RPMI7951 (cell line): ENCODE results near the gene HSBP1L1. TPM values are rescaled to one million over a fixed set of nuclear protein-coding genes. Genes with fewer than 3 reads are reported as not detected.
"Not testable (repeated sequence)": the region's sequence is repeated elsewhere in the genome, so short reads cannot be mapped to it uniquely, and the experiment has no call there.

Experiments used
- DNase-seq: peaks from one replicate; pipeline ENCODE4 v3.0.0-alpha.2; 2012; ENCODE audit warnings: low read depth
- total RNA-seq: library from RNA; depleted of rRNA; stranded (reverse); fragments of >200 nt; shearing (Covaris generic); gene quantifications from 2 replicates; pipeline ENCODE4 v1.2.3, GENCODE V29; 2014; rRNA removed

HSBP1L1 gene
- total RNA-seq, 1 experiment from 2014 or later: 1.6 TPM

DNA sequence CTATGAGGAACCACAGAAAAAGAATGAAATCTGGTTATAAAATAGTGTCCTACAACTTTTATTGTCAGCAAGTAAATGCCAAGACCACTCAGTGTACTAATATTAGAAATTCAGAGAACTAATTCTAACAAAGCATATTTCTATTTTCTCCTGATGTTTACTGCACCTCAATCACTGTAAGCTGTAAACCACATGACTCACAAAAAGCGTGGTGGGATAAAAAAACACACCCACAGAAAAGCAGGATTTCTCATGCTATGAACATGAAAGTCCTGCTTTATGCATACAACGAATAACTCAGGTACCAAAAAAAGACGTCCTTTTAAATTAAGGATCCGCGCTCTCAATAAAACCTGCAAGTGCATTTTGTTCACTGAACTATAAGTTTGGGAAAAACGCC lies 23.1 kb downstream of the HSBP1L1 start:
- DNase-seq: peak; percentile 20

DNA sequence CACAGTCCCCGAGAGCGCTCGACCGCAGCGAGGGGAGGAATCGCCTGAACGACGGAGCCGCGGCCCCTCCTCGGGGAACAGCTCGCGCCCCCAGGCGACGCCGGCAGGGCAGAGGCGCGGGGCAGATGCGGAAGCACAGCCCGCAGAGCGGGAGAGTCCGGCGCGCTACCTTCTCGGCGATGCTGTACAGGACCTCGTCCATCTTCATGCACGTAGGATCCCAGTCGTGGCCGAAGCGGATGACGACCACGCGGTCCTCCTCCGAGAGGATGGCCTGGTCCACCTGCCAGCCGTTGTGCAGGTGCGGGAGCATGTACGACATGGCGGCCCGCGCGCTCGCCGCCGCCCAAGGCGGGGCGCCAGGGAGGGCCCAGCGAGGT lies 23.6 kb downstream of the HSBP1L1 start:
- DNase-seq: peak; percentile 33

- DNase-seq: peak; percentile 81
Measured at GRCh38 chr18:79988451-79989194, 24.2 kb downstream of the HSBP1L1 start, which contains the start of gene TXNL4A. Gene TXNL4A (minus strand): TSS chr18:79988563. CDS start chr18:79988392, 171 bp downstream.

DNA sequence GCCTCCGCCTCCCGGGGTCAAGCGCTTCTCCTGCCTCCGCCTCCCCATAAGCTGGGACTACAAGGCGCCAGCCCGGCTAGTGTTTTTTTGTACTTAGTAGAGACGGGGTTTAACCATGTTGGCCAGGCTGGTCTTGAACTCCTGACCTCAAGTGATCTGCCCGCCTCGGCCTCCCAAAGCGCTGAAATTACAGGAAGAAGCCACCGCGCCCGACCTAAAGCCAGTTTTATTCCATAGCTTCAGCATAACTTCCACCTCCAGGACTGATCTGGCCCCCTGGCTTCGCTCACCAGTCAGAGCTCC lies 24.7 kb downstream of the HSBP1L1 start:
- no peak for DNase-seq

DNA sequence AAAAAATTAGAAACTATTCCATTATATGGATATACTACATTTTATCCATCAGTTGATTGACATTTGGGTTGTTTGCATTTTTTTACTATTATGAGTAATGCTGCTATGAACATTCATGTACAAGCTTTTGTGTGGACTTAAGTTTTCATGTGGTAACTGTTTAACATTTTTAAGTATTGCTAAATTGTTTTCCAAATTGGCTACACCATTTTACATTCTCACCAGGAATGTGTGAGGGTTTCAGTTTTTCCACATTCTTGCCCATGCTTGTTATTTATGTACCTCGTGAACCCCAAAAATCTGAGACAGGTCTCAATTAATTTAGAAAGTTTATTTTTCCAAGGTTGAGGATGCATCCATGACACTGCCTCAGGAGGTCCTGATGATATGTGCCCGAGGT lies 27.1 kb downstream of the HSBP1L1 start:
- DNase-seq: no peak

DNA sequence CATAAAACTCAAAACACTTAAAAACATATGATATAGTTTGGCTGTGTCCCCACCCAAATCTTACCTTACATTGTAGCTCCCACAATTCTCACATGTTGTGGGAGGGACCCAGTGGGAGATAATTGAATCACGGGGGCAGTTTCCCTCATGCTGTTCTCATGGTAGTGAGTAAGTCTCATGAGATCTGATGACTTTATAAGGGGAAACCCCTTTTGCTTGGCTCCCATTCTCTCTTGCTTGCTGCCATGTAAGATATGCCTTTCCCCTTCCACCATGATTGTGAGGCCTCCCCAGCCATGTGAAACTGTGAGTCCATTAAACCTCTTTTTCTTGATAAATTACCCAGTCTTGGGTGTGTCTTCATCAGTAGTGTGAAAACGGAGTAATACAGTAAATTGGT lies 35.3 kb downstream of the HSBP1L1 start:
- not testable (repeated sequence) for DNase-seq

DNA sequence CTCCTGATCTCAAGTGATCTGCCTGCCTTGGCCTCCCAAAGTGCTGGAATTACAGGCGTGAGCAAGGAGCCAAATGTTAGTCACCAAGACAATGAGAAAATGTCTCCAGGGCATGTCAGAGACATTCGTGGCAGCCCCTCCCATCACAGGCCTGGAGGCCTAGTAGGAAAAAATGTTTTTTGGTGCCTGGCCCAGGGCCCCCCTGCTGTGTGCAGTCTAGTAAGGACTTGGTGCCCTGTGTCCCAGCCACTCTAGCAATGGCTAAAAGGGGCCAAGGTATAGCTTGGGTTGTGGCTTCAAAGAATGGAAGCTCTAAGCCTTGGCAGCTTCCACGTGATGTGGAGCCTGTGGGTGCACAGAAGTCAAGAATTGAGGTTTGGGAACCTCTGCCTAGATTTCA lies 36.4 kb downstream of the HSBP1L1 start:
- no peak for DNase-seq

DNA sequence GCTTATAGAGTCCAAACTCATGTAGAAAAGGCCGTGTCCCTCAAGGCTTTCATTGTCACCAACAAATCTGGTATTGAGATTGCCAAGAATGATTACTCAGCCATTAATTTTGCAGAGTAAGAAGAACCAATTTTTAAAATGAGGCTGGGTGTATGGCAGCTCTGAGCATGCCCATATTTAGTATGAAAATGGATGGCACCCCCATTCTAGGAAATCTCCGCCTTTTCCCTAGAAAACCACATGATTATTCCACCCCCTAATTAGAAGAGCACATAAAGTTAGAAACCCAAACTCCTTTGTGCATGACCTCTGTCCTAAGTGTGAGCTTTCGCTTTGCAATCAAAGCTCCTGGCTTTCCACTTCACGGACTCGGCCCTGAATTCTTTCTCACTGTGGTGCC lies 38.0 kb downstream of the HSBP1L1 start:
- DNase-seq: no peak

DNA sequence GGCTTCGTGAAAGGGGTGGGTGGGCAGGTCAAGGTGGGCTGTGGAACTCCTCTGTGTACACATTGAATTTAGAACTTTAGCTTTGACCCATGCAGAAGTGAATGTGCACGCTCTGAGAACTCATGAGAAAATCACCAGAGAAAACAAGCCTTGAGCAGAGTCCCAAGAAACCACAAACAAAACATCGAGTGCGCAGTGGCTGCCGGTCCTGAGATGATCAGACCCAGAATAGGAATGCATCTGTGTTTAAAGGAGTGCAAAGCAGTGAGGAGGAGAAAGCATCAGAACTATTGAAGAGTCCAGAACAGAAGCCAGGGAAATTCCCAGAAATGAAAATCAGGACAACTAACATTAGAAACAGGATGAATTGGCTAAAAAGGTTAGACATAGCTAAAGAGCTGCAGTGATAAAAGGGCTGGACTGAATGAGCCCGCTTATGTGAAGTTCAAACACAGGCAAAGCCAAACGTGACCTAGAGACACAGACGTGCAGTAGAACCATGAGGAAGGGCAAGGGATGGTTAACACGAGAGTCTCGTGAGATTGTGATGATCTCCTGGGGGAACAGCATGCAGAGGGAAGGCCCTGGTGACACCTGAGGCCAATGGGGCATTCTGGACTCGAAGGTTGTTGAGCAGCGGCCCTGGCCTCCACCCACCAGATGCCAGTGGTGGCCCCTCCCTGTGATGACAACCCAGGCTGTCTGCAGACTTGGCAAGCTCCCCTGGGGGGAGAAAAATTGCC lies 40.3 kb downstream of the HSBP1L1 start:
- no peak for DNase-seq

DNA sequence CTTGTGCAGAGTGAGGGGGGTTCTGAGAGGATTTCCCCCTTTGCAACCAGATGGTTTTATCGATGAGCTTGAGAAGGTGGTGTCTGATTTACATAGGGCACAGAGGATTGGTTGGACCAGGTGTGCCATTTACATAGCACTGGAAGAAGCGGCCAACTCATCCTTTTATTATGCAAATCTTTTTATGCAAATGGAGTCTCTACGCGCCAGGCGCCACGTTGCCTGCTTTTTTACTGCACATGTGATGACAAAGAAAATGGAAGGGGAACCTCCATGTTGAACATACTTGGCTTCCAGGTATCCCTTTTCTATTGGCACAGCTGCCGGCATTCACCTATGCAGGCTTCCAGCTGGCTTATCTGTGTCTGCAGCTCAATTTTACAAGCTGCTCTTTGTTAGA lies 42.3 kb downstream of the HSBP1L1 start:
- DNase-seq: no peak

DNA sequence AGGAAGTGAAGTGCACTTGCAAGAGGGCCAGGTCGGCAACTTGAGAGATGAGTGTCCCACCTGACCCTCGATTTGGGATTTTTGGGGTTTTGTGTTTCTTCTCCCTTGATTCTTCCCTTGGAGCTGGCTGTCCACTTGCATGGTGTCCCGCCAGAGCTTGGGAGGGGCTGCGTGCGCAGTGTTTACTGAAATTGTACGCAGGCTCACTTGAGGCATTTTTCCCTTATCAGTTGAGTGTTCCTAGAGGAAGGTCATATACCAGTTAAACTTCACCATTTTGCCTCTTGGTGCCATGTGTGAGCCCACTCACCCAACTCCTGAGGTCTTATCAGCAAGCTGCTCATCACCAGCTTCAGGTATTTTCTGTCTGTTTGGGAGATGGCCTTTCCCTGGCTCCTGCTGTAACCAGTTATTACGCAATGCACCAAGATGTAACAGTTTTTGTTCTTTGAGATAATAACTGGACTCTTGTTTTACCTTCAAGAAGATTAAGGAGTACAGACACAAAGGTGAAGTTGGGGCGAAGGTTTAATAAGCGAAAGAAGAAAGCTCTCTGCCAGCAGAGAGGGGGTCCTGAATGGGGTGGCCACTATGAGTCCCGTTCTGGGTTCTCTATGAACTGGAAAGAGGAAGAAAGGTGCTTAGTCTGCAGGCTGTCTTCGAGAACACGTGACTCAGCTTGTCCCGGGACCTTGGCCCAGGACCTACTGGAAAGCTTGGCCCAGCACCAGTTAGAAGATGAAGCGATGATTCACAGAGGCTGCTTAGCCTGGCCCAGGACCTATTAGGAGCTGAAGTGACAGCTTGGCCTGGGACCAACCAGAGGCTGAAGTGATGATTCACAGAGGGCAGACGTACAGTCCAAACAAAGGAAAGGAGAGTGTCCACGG lies 45.5 kb downstream of the HSBP1L1 start:
- peak; percentile 95 for DNase-seq

GRCh38 chr18:80010551-80010906 lies 46.1 kb downstream of the HSBP1L1 start:
- no peak for DNase-seq

GRCh38 chr18:80011496-80012137 lies 47.2 kb downstream of the HSBP1L1 start:
- DNase-seq: not testable (repeated sequence)

DNA sequence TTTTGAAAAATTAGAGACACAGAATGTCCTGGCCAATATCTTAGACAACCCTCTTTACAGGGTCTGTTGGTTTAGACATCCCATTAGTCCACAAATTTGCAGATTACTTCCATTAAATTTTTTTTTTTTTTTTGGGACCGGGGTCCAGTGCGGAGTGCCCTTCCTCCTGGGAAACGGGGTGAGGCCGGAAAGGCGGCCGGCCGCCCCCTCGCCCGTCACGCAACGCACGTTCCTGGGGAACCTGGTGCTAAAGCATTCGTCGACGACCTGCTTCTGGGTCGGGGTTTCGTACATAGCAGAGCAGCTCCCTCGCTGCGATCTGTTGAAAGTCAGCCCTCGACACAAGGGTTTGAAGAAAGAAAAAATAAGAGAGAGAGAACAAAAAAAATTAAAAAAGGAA lies 48.3 kb downstream of the HSBP1L1 start:
- DNase-seq: no peak

Other genes with a start within 250 kb of the HSBP1L1 start
- gene KCNG2, start 166.7 kb upstream of the HSBP1L1 start, total RNA-seq: not detected in 2 replicates
- 15.4 and 19.6 TPM in 2 replicates for gene SLC66A2, start 13.0 kb upstream of the HSBP1L1 start, total RNA-seq
- gene TXNL4A, start 23.9 kb downstream of the HSBP1L1 start, total RNA-seq: 79.0 and 81.0 TPM in 2 replicates
- 15.6 and 22.3 TPM in 2 replicates for gene RBFA, start 69.8 kb downstream of the HSBP1L1 start, total RNA-seq
- gene ADNP2, start 144.6 kb downstream of the HSBP1L1 start, total RNA-seq: 10.8 and 12.9 TPM in 2 replicates